Ishikawa (cell line): Measurements from ENCODE around the gene HOXC4.

ENCODE experiments used
- CEBPB ChIP-seq: IDR thresholded peaks from 2 replicates; pipeline ENCODE4 v1.6.1; 2012
- CREB1 ChIP-seq: IDR thresholded peaks from 2 replicates; pipeline ENCODE4 v1.6.1; 2012; ENCODE audit warnings: low read depth
- EGR1 ChIP-seq: IDR thresholded peaks from 2 replicates; pipeline ENCODE4 v1.6.1; 2012
- EP300 ChIP-seq: IDR thresholded peaks from 2 replicates; pipeline ENCODE4 v1.6.1; 2012; ENCODE audit warnings: borderline replicate concordance
- FOXM1 ChIP-seq: IDR thresholded peaks from 2 replicates; pipeline ENCODE4 v1.6.1; 2012; ENCODE audit warnings: low read depth, borderline replicate concordance
- MAX ChIP-seq: IDR thresholded peaks from 2 replicates; pipeline ENCODE4 v1.6.1; 2012
- NFIC ChIP-seq: IDR thresholded peaks from 2 replicates; pipeline ENCODE4 v1.6.1; 2012
- RAD21 ChIP-seq: IDR thresholded peaks from 2 replicates; pipeline ENCODE4 v1.6.1; 2012; ENCODE audit warnings: low read depth
- REST ChIP-seq: IDR thresholded peaks from 2 replicates; pipeline ENCODE4 v1.6.1; 2012; ENCODE audit warnings: low read depth, mild to moderate bottlenecking
- TAF1 ChIP-seq: IDR thresholded peaks from 2 replicates; pipeline ENCODE4 v1.6.1; 2012; ENCODE audit warnings: low read depth, mild to moderate bottlenecking
- TCF12 ChIP-seq: IDR thresholded peaks from 2 replicates; pipeline ENCODE4 v1.6.1; 2012; ENCODE audit warnings: low read depth
- TEAD4 ChIP-seq: IDR thresholded peaks from 2 replicates; pipeline ENCODE4 v1.6.1; 2012
- USF1 ChIP-seq: IDR thresholded peaks from 2 replicates; pipeline ENCODE4 v1.6.1; 2012
- YY1 ChIP-seq: IDR thresholded peaks from 2 replicates; pipeline ENCODE4 v1.6.1; 2012; ENCODE audit warnings: low read depth
- ZBTB7A ChIP-seq: IDR thresholded peaks from 2 replicates; pipeline ENCODE4 v1.6.1; 2012; ENCODE audit warnings: low read depth

HOXC4 gene

GRCh38 chr12:54042970-54043853, 10.4 kb upstream of the HOXC4 start:
- TF ChIP-seq RAD21 (no peak), CEBPB (no peak), YY1 (no peak), EP300 (no peak), MAX (no peak), CREB1 (no peak), NFIC (no peak), USF1 (no peak), TAF1 (no peak), FOXM1 (no peak), ZBTB7A (no peak), REST (no peak), TCF12 (no peak), TEAD4 (no peak), EGR1 (no peak)

GRCh38 chr12:54044425-54045103, 9.1 kb upstream of the HOXC4 start:
- no peak for TF ChIP-seq CREB1
- no peak for TF ChIP-seq NFIC
- no peak for TF ChIP-seq RAD21
- no peak for TF ChIP-seq MAX
- TF ChIP-seq TCF12: no peak
- TF ChIP-seq USF1: no peak
- TF ChIP-seq FOXM1: no peak
- TF ChIP-seq EGR1: no peak
- TF ChIP-seq YY1: no peak
- TF ChIP-seq REST: no peak
- TF ChIP-seq EP300: no peak

- no peak for TF ChIP-seq REST
- no peak for TF ChIP-seq TAF1
- no peak for TF ChIP-seq CEBPB
- no peak for TF ChIP-seq CREB1
- TF ChIP-seq EP300: no peak
These were observed 8.2 kb upstream of the HOXC4 start for GRCh38 chr12:54045401-54045800.

- no peak for TF ChIP-seq USF1
- no peak for TF ChIP-seq RAD21
- no peak for TF ChIP-seq TEAD4
- no peak for TF ChIP-seq CREB1
- TF ChIP-seq TAF1: no peak
- no peak for TF ChIP-seq NFIC
- no peak for TF ChIP-seq EGR1
- no peak for TF ChIP-seq CEBPB
- no peak for TF ChIP-seq MAX
- no peak for TF ChIP-seq FOXM1
- no peak for TF ChIP-seq ZBTB7A
- no peak for TF ChIP-seq EP300
- TF ChIP-seq TCF12: no peak
- TF ChIP-seq REST: no peak
These were observed 7.6 kb upstream of the HOXC4 start for GRCh38 chr12:54045868-54046521.
